Neural crest cell (in vitro differentiated cells): Measurements from ENCODE around the gene TLNRD1. TPM values are rescaled to one million over a fixed set of nuclear protein-coding genes. Genes with fewer than 3 reads are reported as not detected.

Source experiments
- DNase-seq: peaks from one replicate; pipeline ENCODE4 v3.0.0; 2021; ENCODE audit warnings: low read depth, mixed read lengths, low spot score
- H3K27ac Mint-ChIP-seq: one replicate; pipeline ENCODE4 v1.8.0; 2021; ENCODE audit warnings: mild to moderate bottlenecking, mixed read lengths; ENCODE audit not compliant: unreplicated experiment
- H3K27me3 Mint-ChIP-seq: 2 replicates; pipeline ENCODE4 v1.8.0; 2021; ENCODE audit warnings: low read depth, mild to moderate bottlenecking, mixed read lengths
- H3K36me3 Mint-ChIP-seq: 2 replicates; pipeline ENCODE4 v1.8.0; 2021; ENCODE audit warnings: low read depth, mild to moderate bottlenecking, mixed read lengths
- H3K4me1 Mint-ChIP-seq: 2 replicates; pipeline ENCODE4 v1.8.0; 2021; ENCODE audit warnings: mixed read lengths
- H3K4me3 Mint-ChIP-seq: one replicate; pipeline ENCODE4 v1.8.0; 2021; ENCODE audit warnings: mild to moderate bottlenecking, mixed read lengths
- H3K9me3 Mint-ChIP-seq: 2 replicates; pipeline ENCODE4 v1.8.0; 2021; ENCODE audit warnings: mixed read lengths
- CTCF ChIP-seq: fragments of 200-600 bp; sonication (generic); conservative IDR thresholded peaks from 2 replicates; pipeline ENCODE4 v1.5.0; 2021; ENCODE audit warnings: antibody characterized with exemption, mild to moderate bottlenecking
- total RNA-seq: library from RNA; stranded (reverse); gene quantifications from 2 replicates; pipeline ENCODE4 v1.2.1, GENCODE V29; 2021

Gene TLNRD1
- total RNA-seq, 1 donor from 2014 or later, result 31.7 TPM

DNA sequence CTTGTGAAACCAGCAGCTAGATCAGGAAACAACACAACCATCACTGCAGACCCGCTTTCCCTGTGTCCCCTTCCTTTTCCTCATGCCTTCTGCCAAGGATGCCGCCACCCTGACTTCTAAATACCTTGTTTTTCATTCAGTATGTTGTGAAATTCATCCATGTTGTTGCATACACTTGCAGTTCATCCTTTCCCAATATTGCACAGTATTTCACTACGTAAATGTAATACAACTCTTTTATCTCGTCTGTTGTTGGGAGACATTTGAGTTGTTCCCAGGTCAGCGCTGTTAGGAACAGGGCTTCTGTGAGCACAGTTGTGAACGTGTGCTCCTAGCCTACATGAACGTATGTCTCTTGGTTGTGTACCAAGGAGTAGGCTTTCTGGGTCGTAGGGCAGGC, 24.2 kb downstream of the TLNRD1 start:
- Mint-ChIP-seq H3K27ac (no peak overlapping the region), H3K27me3 (no peaks in the 10 kb centered on the region), H3K4me1 (peaks cover 36% of the 10 kb centered on the region), H3K4me3 (no peak overlapping the region), H3K9me3 (peaks cover 3% of the 10 kb centered on the region), H3K36me3 (peaks cover 2% of the 10 kb centered on the region)
- no peak for DNase-seq
- no peak for TF ChIP-seq CTCF

DNA sequence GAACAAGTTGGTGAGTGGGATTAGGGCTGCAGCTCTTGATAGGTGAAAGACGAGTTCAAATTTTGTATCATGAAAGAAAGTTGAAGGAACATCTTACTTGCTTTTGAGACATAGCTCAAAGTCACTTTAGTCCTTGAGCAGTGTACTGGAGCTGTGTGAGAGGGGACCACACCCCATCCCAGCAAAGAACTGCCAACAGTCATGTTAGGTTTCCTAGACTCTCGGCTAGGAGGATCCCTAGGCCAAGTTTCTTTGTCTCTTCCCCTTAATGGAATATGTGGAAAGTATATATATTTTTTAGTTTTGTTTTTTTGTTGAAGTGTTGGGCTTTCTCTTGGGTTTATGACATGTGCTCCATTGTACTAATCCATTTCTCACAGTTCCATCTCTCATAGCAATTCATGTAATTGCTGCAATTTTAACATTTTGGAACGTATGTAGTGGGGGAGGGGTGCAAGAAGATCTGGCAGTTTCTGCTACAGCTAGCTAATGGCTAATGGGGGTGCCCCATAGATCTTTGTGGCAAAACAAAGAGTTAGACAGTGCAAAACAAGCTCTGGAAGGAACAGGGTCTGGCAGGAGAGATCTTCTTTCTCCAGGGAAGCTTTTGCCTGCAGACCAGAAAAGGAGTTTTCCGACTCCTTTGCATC, 25.1 kb downstream of the TLNRD1 start:
- Mint-ChIP-seq H3K4me3 (no peak overlapping the region), H3K9me3 (peaks cover 3% of the 10 kb centered on the region), H3K27ac (no peak overlapping the region), H3K4me1 (peaks cover 36% of the 10 kb centered on the region), H3K36me3 (peaks cover 2% of the 10 kb centered on the region), H3K27me3 (no peaks in the 10 kb centered on the region)
- DNase-seq, result no peak
- no peak for TF ChIP-seq CTCF

DNA sequence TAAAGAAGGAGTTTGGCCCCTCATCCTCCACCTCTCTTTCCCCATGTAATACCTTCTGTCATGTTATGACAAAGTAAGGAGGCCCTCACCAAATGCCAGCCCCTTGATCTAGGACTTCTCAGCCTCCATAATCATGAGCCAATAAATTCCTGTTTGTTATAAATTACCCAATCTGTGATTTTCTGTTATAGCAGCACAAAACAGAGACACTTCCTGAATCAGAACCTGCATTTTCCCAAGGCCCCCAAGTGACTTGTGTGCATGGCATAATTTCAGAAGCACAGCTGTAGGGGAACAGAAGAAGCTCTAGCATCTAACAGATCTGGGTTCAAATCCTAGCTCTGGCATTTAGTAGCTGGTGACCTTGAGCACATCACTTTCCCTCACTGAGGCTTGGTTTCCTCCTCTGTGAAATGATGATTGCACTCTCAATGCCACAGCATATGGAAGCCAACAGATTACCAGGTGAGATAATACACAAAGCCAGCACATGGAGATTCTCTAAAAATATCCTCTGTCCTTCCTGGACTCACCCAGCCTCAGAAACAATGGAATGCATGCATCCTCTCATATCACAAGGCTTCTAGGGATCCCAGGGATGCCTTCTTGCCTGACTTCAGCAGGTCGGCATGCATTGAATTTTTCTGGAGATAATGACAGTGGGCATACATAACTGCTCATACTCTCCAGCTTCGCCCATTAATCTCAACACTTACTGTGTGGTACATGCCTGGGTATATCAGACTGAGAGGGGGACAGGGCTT, 26.3 kb downstream of the TLNRD1 start:
- Mint-ChIP-seq H3K9me3 (peaks cover 7% of the 10 kb centered on the region), H3K27ac (no peak overlapping the region), H3K4me1 (peaks cover 36% of the 10 kb centered on the region), H3K27me3 (no peaks in the 10 kb centered on the region), H3K36me3 (peaks cover 2% of the 10 kb centered on the region), H3K4me3 (no peak overlapping the region)
- no peak for DNase-seq
- no peak for TF ChIP-seq CTCF

DNA sequence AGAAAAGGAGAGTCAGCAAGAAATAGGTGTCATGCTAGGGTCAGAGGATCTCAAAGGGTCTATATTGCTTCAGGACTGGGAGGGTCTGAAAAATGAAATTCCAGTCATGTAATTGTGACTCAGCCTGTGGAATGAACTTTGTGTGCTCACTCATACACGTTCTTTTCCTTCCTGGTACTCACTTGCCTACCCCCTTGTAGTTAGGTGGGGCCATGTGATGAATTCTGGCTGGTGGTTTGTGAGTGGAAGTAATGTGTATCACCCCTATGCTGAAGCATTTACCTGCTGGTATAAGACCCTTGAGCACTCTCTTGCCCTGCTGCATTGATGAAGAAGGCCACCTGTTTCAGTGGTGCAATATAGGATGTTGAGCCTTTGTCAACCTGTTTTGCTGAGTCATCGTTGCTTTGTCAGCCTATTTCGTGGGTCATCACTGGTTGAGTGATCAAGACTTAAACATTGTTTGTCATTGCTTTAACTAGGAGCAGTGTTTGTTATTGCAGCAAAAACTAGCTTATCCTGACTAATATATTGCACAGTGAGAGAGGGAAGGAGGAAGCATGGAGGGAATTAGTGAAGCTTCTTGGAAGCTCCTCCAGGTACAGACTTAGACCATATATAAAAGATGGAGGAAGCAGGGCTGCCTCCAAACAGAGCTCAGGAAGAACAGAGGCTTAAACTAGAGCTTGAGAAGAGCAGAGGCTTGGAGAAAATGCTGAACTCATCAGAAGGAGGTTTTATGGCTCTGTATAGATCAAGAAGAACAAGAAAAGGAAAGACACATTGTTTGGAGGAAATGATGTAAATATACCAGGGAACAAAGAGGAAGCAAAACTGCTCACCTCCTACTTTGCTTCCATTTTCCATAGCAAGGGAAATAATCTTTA, 28.9 kb downstream of the TLNRD1 start:
- H3K36me3 Mint-ChIP-seq, result peaks cover 2% of the 10 kb centered on the region
- no peak overlapping the region for H3K4me3 Mint-ChIP-seq
- peaks cover 28% of the 10 kb centered on the region for H3K4me1 Mint-ChIP-seq
- H3K27me3 Mint-ChIP-seq, result no peaks in the 10 kb centered on the region
- TF ChIP-seq CTCF, result no peak
- DNase-seq, result no peak
- peaks cover 7% of the 10 kb centered on the region for H3K9me3 Mint-ChIP-seq
- no peak overlapping the region for H3K27ac Mint-ChIP-seq

GRCh38 chr15:81030301-81030750, 29.6 kb downstream of the TLNRD1 start:
- no peak for DNase-seq
- no peak for TF ChIP-seq CTCF
- peaks cover 2% of the 10 kb centered on the region for H3K36me3 Mint-ChIP-seq
- no peak overlapping the region for H3K27ac Mint-ChIP-seq
- no peak overlapping the region for H3K4me3 Mint-ChIP-seq
- H3K27me3 Mint-ChIP-seq, result no peaks in the 10 kb centered on the region
- peaks cover 7% of the 10 kb centered on the region for H3K9me3 Mint-ChIP-seq
- peaks cover 22% of the 10 kb centered on the region for H3K4me1 Mint-ChIP-seq
